ENCODE measurements around the gene SPRYD4.
"Not testable (repeated sequence)": the region's sequence is repeated elsewhere in the genome, so short reads cannot be mapped to it uniquely, and the experiment has no call there.

Gene SPRYD4

DNA sequence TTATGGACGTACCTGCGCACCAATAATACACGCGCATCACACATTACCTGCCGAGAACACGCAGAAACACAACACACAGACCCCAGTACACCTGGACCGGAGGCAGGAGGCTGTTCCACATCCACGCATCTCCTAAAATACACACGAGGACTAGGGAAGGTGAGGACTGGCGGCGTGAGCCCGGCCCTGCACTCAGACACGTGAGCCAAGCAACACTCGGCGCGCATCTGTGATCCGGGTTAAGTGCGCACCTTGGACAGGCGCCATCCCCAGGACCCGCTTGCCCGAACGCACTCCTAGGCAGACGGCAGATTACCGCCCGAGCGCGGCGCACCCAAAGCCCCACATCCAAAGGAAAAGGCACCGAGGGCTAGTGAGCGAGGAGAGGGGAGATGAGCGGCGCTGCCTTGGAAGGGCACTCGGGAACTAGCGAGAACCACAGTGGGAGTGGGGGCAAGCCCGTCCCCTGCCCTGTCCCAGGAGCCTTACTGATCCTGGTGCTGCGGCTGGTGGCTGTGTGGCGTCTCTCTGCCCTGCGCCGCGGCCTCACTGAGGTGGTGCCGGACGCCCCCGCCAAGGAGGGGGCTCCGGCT lies 19.2 kb downstream of the SPRYD4 start:
- TF ChIP-seq EZH2 (IDR thresholded peaks at IDR 0.05) = no peak
- no peak for TF ChIP-seq FOXP2 (optimal IDR thresholded peaks at IDR 0.05; ENCODE audit: control extremely low read depth, extremely low read length, insufficient read depth)
- TF ChIP-seq POLR2AphosphoS5 (IDR thresholded peaks at IDR 0.05; ENCODE audit: borderline replicate concordance, low read depth, low read length) = no peak
- Histone ChIP-seq H3K4me3 (peak overlapping the region; percentile 74), H3K9me3 (ENCODE audit: low read depth, low read length) (no peaks in the 10 kb centered on the region), H3K27ac (no peak overlapping the region), H3K36me3 (ENCODE audit: insufficient read depth, low read length) (no peaks in the 10 kb centered on the region), H3K9ac (ENCODE audit: insufficient read length) (no peak overlapping the region)
- no peak for DNase-seq (ENCODE audit: low read depth, low spot score)

DNA sequence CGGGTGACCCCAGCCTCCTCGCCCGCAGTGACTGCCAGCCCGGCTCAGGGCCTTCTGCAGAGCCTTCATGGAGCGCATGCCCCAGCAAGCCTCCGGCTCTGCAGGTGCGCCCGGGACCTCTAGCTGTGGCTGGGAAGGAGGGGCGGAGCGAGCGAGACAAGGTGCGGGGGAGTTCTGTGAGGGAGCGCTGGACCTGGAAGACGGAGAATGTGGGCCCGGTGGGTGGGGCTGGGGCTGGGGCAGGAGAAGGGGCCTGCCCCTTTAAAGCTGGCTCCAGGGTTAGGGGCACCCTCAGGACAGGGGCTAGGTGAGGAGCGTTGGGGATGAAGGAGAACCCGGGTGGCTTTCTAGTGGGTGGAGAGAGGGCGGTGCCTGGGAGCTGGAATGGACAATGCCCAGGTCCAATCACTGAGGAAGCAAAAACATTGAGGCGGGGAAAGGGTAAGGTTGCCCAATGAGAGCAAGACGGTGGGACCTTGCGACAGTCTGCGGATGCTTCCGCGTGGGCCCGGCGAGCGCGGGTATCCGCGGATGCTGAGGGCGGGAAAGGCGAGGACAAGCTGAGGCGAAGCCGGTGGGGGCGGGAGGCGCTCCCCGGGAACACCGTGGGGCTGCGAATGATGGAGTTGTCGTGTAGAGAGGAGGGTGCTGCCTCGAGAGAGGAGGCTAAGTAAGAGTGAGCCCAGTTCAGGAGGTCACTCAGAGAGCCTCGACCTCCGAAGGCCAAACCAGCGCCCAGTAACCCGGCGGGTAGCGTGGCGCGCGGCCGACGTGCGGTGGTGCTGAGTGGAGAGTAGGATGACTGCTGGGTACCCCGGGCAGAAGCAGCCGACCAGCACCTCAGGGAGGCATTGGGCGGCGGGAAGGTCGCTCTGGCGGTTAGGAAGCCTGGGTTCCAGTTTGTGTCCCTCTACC lies 19.9 kb downstream of the SPRYD4 start, which contains the start of gene GLS2:
Gene GLS2, minus strand, starts transcription at position 121 of the 915 bp plus-strand sequence. Its CDS starts 43 bp downstream, at position 78.
- Histone ChIP-seq H3K9me3 (ENCODE audit: low read depth, low read length) (no peaks in the 10 kb centered on the region), H3K4me3 (peak within 1 kb of the TSS; percentile 74), H3K27ac (no peak within 1 kb of the TSS), H3K9ac (ENCODE audit: insufficient read length) (no peak within 1 kb of the TSS), H3K36me3 (ENCODE audit: insufficient read depth, low read length) (no peaks in the 10 kb centered on the region)
- no peak for TF ChIP-seq POLR2AphosphoS5 (IDR thresholded peaks at IDR 0.05; ENCODE audit: borderline replicate concordance, low read depth, low read length)
- no peak for TF ChIP-seq FOXP2 (optimal IDR thresholded peaks at IDR 0.05; ENCODE audit: control extremely low read depth, extremely low read length, insufficient read depth)
- TF ChIP-seq EZH2 (IDR thresholded peaks at IDR 0.05) = no peak
- DNase-seq (ENCODE audit: low read depth, low spot score) = no peak

DNA sequence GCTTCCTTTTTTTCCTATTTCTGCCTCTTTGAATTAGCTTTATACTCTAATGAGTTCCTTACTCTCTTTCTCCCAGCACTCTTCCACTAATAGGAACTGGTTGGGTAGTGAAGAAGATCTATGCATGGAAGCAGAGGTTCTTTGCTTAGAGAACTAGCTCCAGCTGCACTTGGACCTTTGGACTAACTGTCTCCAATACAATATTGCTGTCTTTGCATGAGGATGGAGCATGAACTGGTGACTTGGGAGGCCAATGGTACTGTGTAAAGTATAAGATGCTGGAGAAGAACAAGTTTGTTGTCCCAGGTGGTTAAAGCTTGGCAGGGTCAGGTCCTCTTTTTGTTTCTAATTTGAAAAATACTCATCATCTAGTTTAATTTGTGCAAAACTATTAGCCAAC lies 22.0 kb downstream of the SPRYD4 start:
- no peak overlapping the region for H3K9ac ChIP-seq (ENCODE audit: insufficient read length)
- no peak overlapping the region for H3K4me3 ChIP-seq
- no peak for TF ChIP-seq EZH2 (IDR thresholded peaks at IDR 0.05)
- TF ChIP-seq POLR2AphosphoS5 (IDR thresholded peaks at IDR 0.05; ENCODE audit: borderline replicate concordance, low read depth, low read length) = no peak
- no peaks in the 10 kb centered on the region for H3K36me3 ChIP-seq (ENCODE audit: insufficient read depth, low read length)
- H3K9me3 ChIP-seq (ENCODE audit: low read depth, low read length) = no peaks in the 10 kb centered on the region
- no peak overlapping the region for H3K27ac ChIP-seq
- DNase-seq (ENCODE audit: low read depth, low spot score) = no peak

GRCh38 chr12:56493409-56494105 lies 25.2 kb downstream of the SPRYD4 start:
- H3K9ac ChIP-seq (ENCODE audit: insufficient read length); H3K9me3 ChIP-seq (ENCODE audit: low read depth, low read length); DNase-seq (ENCODE audit: low read depth, low spot score); H3K36me3 ChIP-seq (ENCODE audit: insufficient read depth, low read length); H3K4me3 ChIP-seq; H3K27ac ChIP-seq: not testable (repeated sequence)

DNA sequence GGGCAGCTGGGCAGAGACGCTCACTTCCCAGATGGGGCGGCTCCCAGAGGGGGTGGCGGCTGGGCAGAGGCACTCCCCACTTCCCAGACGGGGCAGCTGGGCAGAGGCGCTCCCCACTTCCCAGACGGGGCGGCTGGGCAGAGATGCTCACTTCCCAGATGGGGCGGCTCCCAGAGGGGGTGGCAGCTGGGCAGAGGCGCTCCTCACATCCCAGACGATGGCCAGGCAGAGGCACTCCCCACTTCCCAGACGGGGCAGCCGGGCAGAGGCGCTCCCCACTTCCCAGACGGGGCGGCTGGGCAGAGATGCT lies 25.7 kb downstream of the SPRYD4 start:
- H3K9ac ChIP-seq (ENCODE audit: insufficient read length); DNase-seq (ENCODE audit: low read depth, low spot score): not testable (repeated sequence)

GRCh38 chr12:56494481-56494880 lies 26.1 kb downstream of the SPRYD4 start:
- H3K27ac ChIP-seq; H3K36me3 ChIP-seq (ENCODE audit: insufficient read depth, low read length); H3K9me3 ChIP-seq (ENCODE audit: low read depth, low read length); H3K9ac ChIP-seq (ENCODE audit: insufficient read length); H3K4me3 ChIP-seq; DNase-seq (ENCODE audit: low read depth, low spot score): not testable (repeated sequence)

More for the DNA sequence above, 25.7 kb downstream of the SPRYD4 start:
- not testable (repeated sequence) for H3K27ac ChIP-seq; H3K36me3 ChIP-seq (ENCODE audit: insufficient read depth, low read length); H3K4me3 ChIP-seq; H3K9me3 ChIP-seq (ENCODE audit: low read depth, low read length)

DNA sequence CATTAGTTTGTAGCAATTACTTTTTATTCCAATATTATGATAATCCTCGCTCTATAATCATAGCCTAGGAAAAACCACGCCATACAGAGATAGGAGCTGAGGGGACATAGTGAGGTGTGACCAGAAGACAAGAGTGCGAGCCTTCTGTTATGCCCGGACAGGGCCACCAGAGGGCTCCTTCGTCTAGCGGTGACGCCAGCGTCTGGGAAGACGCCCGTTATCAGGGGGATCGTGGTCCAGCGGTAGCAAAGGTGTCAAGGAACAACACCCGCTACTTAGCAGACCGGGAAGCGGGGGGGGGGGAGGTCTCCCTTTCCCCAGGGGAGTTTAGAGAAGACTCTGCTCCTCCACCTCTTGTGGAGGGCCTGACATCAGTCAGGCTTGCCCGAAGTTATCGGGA lies 28.3 kb downstream of the SPRYD4 start:
- not testable (repeated sequence) for DNase-seq (ENCODE audit: low read depth, low spot score); H3K9ac ChIP-seq (ENCODE audit: insufficient read length); H3K36me3 ChIP-seq (ENCODE audit: insufficient read depth, low read length); H3K27ac ChIP-seq; H3K4me3 ChIP-seq; H3K9me3 ChIP-seq (ENCODE audit: low read depth, low read length)

DNA sequence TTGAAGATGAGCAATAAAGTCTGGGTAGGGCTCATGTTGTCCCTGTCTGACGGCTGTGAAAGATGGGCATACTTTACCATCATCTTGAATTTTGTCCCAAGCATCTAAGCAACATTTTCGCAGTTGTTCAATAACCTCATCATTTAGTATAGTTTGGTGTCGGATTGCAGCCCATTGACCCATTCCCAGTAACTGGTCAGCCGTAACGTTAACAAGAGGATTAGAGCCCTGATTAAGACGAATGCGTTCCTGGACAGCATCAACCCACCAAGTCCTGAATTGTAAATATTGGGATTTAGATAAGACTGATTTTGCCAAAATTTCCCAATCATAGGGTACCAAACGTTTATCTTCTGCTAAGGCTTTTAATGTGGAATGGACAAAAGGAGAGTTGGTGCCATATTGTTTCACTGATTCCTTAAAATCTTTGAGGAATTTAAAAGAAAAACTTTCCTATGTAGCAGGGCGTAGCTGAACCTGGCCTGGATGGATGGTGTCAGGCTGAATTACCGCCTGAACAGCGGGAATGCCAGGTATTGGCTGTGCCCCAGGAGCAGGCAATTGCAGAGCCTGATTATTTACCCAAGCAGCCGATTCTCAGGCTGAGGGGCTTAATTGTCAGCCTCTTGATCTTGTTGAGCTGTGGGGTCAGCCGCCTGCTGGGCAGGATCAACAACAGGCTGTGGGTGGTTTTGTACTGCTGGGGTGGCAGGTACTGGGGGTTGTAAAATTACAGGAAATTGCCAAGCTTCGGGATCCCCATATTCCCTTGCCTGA lies 29.9 kb downstream of the SPRYD4 start:
- H3K27ac ChIP-seq; H3K9me3 ChIP-seq (ENCODE audit: low read depth, low read length); DNase-seq (ENCODE audit: low read depth, low spot score); H3K9ac ChIP-seq (ENCODE audit: insufficient read length); H3K36me3 ChIP-seq (ENCODE audit: insufficient read depth, low read length); H3K4me3 ChIP-seq: not testable (repeated sequence)

DNA sequence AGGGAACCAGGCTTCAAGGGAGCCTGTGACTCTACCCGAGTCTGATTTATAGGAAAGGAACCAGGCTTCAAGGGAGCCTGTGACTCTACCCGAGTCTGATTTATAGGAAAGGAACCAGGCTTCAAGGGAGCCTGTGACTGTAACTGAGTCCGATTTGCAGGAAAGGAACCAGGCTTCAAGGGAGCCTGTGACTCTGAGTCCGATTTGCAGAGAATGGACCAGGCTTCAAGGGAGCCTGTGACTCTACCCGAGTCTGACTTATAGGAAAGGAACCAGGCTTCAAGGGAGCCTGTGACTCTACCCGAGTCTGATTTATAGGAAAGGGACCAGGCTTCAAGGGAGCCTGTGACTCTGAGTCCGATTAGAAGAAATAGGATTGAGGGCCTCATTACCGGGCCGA lies 31.1 kb downstream of the SPRYD4 start:
- H3K4me3 ChIP-seq; H3K9ac ChIP-seq (ENCODE audit: insufficient read length); H3K27ac ChIP-seq; DNase-seq (ENCODE audit: low read depth, low spot score); H3K36me3 ChIP-seq (ENCODE audit: insufficient read depth, low read length); H3K9me3 ChIP-seq (ENCODE audit: low read depth, low read length): not testable (repeated sequence)

DNA sequence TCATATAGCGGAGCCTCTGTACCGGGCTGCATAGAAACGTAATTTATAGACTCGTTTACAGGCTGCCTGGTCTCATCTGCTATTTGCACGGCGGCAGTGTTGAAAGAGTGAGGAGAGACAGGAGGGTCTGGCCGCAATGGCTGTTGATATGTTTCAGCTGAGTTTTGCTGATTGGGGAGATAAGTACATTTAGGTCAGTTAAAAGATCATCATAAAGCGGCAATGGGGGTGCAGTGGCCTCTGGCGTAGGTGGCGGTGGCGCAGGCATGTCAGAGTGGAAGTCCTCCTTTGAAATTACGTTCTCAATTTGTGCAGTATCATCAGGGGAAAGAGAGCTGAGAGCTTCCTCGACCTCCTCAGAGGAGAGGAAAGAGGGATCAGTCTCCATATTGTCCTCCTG lies 31.5 kb downstream of the SPRYD4 start:
- not testable (repeated sequence) for H3K36me3 ChIP-seq (ENCODE audit: insufficient read depth, low read length); H3K9ac ChIP-seq (ENCODE audit: insufficient read length); H3K9me3 ChIP-seq (ENCODE audit: low read depth, low read length); H3K4me3 ChIP-seq; H3K27ac ChIP-seq; DNase-seq (ENCODE audit: low read depth, low spot score)

Data from SK-N-MC (cell line).